D721Med (cell line): ENCODE measurements around the gene SHOC1.

ENCODE experiments used
- DNase-seq: peaks from one replicate; pipeline ENCODE4 v3.0.0; 2011; ENCODE audit warnings: low spot score; ENCODE audit not compliant: insufficient read length
- FAIRE-seq: peaks from 2 replicates; lab custom pipeline; 2011; peaks lifted over from hg19 to GRCh38; lab: Jason Lieb, UNC
- CTCF ChIP-seq: IDR thresholded peaks from 2 replicates; pipeline ENCODE4 v1.5.1; 2012; ENCODE audit warnings: mild to moderate bottlenecking, control low read depth; ENCODE audit not compliant: insufficient read depth; ENCODE audit errors: missing control alignments

Gene SHOC1

GRCh38 chr9:111794835-111795556 lies at the start of gene SHOC1:
Gene SHOC1 (minus strand): TSS chr9:111794937. CDS start chr9:111791418, 3,519 bp downstream.
- no peak for FAIRE-seq
- no peak for TF ChIP-seq CTCF
- no peak for DNase-seq

- TF ChIP-seq CTCF, result no peak
- no peak for DNase-seq
- no peak for FAIRE-seq
Measured at GRCh38 chr9:111843971-111844370, 49.2 kb upstream of the SHOC1 start.

GRCh38 chr9:111842313-111842712 lies 47.6 kb upstream of the SHOC1 start:
- FAIRE-seq (no peak), DNase-seq (no peak)
- no peak for TF ChIP-seq CTCF

DNA sequence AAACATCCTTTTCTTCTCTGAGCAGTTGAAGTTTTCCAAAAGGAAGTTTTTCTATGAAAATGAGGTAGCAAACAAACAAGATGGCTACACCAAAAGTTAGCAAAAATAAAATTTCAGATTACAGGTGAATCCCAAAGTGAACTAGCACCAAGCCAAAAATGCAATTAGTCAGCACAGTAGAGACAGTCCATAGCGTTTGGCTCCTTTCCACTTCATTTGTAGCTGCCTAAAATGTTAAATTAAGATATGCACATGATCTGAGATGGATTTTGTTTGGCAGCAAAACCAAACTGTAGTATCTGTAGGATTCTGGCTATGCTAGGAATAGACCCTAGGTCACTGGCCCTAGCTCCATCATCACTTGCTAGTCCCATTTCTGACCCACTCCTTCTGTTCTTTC lies 45.7 kb upstream of the SHOC1 start:
- no peak for FAIRE-seq
- no peak for DNase-seq
- no peak for TF ChIP-seq CTCF

GRCh38 chr9:111839987-111840386 lies 45.2 kb upstream of the SHOC1 start:
- no peak for TF ChIP-seq CTCF
- FAIRE-seq (no peak), DNase-seq (no peak)

DNA sequence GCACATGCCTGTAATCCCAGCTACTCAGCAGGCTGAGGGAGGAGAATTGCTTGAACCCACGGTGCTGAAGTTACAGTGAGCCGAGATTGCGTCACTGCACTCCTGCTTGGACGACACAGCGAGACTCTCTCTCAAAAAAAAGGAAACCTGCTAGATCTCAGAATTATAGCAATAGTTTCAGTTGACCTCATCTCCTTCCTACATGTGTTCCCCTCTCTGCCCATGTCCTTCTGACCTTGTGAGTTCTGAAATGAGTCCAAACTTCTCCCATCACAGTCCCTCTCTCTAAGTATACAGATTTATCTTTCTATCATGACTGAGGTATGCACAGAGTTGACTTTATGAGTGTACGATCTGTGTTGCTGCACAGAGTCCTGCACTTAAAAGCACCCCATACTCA lies 44.6 kb upstream of the SHOC1 start:
- no peak for TF ChIP-seq CTCF
- DNase-seq (no peak), FAIRE-seq (no peak)

- TF ChIP-seq CTCF, result no peak
- DNase-seq, result no peak
Measured at GRCh38 chr9:111838439-111838838, 43.7 kb upstream of the SHOC1 start.

More at GRCh38 chr9:111838439-111838838, 43.7 kb upstream of the SHOC1 start:
- no peak for FAIRE-seq
